Karpas-422 (cell line): ENCODE data around the gene CHID1. TPM values are rescaled to one million over a fixed set of nuclear protein-coding genes. Genes with fewer than 3 reads are reported as not detected.

Experiments used
- DNase-seq: peaks from one replicate; pipeline ENCODE4 v3.0.0-alpha.2; 2015
- H2AFZ ChIP-seq: fragments of 200-600 bp; sonication (generic); 2 replicates; pipeline ENCODE4 v1.6.1; 2014; ENCODE audit warnings: antibody characterized with exemption, low read length, mixed read lengths
- H3K27ac ChIP-seq: fragments of 200-600 bp; sonication (generic); 2 replicates; pipeline ENCODE4 v1.5.1; 2014; ENCODE audit warnings: mild to moderate bottlenecking, low read length, moderate library complexity
- H3K27me3 ChIP-seq: fragments of 200-600 bp; sonication (generic); 2 replicates; pipeline ENCODE4 v1.6.1; 2014; ENCODE audit warnings: low read length, mixed read lengths
- H3K36me3 ChIP-seq: fragments of 200-600 bp; sonication (generic); 2 replicates; pipeline ENCODE4 v1.6.1; 2014; ENCODE audit warnings: low read length, mixed read lengths; ENCODE audit not compliant: insufficient read depth
- H3K4me1 ChIP-seq: fragments of 200-600 bp; sonication (generic); 2 replicates; pipeline ENCODE4 v1.6.1; 2014; ENCODE audit warnings: mild to moderate bottlenecking, low read length, mixed read lengths
- H3K4me2 ChIP-seq: fragments of 200-600 bp; sonication (generic); 2 replicates; pipeline ENCODE4 v1.6.1; 2014; ENCODE audit warnings: low read length, low read depth, mild to moderate bottlenecking; ENCODE audit not compliant: poor library complexity, severe bottlenecking
- H3K4me3 ChIP-seq: fragments of 200-600 bp; sonication (generic); 2 replicates; pipeline ENCODE4 v1.5.1; 2014; ENCODE audit warnings: mild to moderate bottlenecking, antibody characterized with exemption, low read length, mixed read lengths
- H3K79me2 ChIP-seq: fragments of 200-600 bp; sonication (generic); 2 replicates; pipeline ENCODE4 v1.6.1; 2014; ENCODE audit warnings: mild to moderate bottlenecking, low read length, mixed read lengths
- H3K9ac ChIP-seq: fragments of 200-600 bp; sonication (generic); 2 replicates; pipeline ENCODE4 v1.6.0; 2014; ENCODE audit warnings: low read length
- H3K9me2 ChIP-seq: fragments of 200-600 bp; sonication (generic), shearing (Covaris generic); replicated peaks from 2 replicates; pipeline ENCODE4 v1.6.0; 2014; ENCODE audit warnings: mild to moderate bottlenecking, low read length, moderate library complexity; ENCODE audit not compliant: insufficient read depth
- H3K9me3 ChIP-seq: fragments of 300-700, 200-600 bp; sonication (generic); 2 replicates; pipeline ENCODE4 v1.6.1; 2014; ENCODE audit warnings: low read length, mixed read lengths
- H4K20me1 ChIP-seq: fragments of 200-600 bp; sonication (generic); 2 replicates; pipeline ENCODE4 v1.6.1; 2014; ENCODE audit warnings: mild to moderate bottlenecking, antibody characterized with exemption, low read length, low read depth; ENCODE audit not compliant: insufficient read depth
- total RNA-seq: library from RNA; depleted of rRNA; stranded (reverse); fragments of >200 nt; shearing (Covaris generic); gene quantifications from 2 replicates; pipeline ENCODE4 v1.2.3, GENCODE V29; 2014; ENCODE audit warnings: low replicate concordance

The CHID1 gene
- total RNA-seq, 1 experiment from 2014 or later = 32.8 TPM

DNA sequence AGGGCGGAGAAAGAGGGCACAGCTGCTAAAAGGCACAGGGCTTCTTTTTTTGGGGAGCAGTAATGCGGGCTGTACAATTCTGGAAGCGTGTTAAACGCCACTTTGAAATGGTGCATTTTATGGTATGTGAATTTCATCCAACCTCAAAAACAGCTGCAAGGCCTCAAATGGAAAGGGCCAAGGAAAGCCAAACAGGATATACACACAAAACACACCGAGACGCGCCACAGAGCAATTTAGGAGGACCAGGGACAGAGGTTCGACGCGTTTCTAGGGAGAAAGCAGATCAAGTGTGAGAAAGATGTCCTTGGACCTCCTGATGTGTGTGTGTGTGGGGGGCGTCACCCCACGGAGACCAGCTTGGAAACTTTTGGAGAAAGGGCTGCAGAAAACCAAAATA is 36.9 kb downstream of the CHID1 start:
- H3K27me3 ChIP-seq = no peaks in the 10 kb centered on the region
- H3K27ac ChIP-seq = no peak overlapping the region
- peaks cover 5% of the 10 kb centered on the region; the same call in 1 of the 2 replicates for H4K20me1 ChIP-seq
- H3K4me2 ChIP-seq = no peak overlapping the region
- DNase-seq = no peak
- no peak overlapping the region for H2AFZ ChIP-seq
- no peaks in the 10 kb centered on the region for H3K9me3 ChIP-seq
- no peaks in the 10 kb centered on the region for H3K4me1 ChIP-seq
- no peaks in the 10 kb centered on the region for H3K79me2 ChIP-seq
- H3K36me3 ChIP-seq = no peaks in the 10 kb centered on the region
- no peak overlapping the region for H3K9ac ChIP-seq
- no peaks in the 10 kb centered on the region for H3K9me2 ChIP-seq
- H3K4me3 ChIP-seq = no peak overlapping the region

DNA sequence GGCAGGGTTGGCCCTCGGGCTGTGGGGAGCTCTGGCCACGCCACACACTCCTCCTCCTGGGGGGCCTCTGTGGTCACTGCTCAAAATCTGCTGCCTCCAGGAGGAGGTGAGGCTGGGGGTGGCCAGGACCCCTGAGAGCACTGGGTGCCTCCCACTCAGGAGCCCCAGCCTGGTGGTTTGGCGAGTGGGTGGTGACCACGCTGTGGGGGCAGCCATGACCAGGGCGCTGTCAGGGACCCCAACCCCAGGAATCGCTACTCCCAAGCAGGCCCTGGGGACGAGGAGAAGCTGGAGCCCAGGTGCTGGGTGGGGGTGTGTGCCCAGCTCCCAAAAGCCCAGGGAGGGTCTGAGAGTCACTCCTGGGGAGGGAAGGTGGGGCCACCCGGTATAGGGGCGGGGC is 37.8 kb downstream of the CHID1 start:
- no peaks in the 10 kb centered on the region for H3K36me3 ChIP-seq
- no peaks in the 10 kb centered on the region for H3K27me3 ChIP-seq
- H2AFZ ChIP-seq = no peak overlapping the region
- peaks cover 5% of the 10 kb centered on the region; the same call in 1 of the 2 replicates for H4K20me1 ChIP-seq
- no peak overlapping the region for H3K9ac ChIP-seq
- H3K9me2 ChIP-seq = no peaks in the 10 kb centered on the region
- H3K4me1 ChIP-seq = no peaks in the 10 kb centered on the region
- H3K4me2 ChIP-seq = no peak overlapping the region
- H3K4me3 ChIP-seq = no peak overlapping the region
- no peaks in the 10 kb centered on the region for H3K79me2 ChIP-seq
- no peak for DNase-seq
- no peaks in the 10 kb centered on the region for H3K9me3 ChIP-seq
- no peak overlapping the region for H3K27ac ChIP-seq

DNA sequence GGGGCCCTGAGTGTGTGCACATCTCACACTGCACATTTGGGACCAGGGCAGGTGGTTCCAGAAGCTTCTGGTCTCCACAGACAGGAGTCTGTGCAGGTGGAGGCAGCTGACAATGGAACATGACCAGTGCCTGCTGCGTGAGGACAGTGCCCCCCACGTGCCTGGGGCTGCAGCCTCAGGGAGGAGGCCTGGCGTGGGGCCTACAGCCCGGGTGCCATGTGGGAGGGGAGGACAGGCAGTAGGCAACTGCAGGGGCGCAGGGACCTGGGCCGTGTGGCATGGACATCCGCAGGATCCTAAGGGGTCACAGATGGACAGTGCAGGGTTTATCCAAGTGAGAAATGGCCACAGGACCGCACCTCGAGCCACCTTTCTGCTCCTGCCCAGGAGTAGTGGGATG is 39.1 kb downstream of the CHID1 start:
- no peaks in the 10 kb centered on the region for H3K27me3 ChIP-seq
- H3K4me2 ChIP-seq = no peak overlapping the region
- H3K9me3 ChIP-seq = no peaks in the 10 kb centered on the region
- H2AFZ ChIP-seq = no peak overlapping the region
- H4K20me1 ChIP-seq = no peaks in the 10 kb centered on the region
- no peak overlapping the region for H3K9ac ChIP-seq
- no peaks in the 10 kb centered on the region for H3K4me1 ChIP-seq
- H3K27ac ChIP-seq = no peak overlapping the region
- no peaks in the 10 kb centered on the region for H3K36me3 ChIP-seq
- H3K4me3 ChIP-seq = no peak overlapping the region
- H3K79me2 ChIP-seq = no peaks in the 10 kb centered on the region
- no peak for DNase-seq
- no peaks in the 10 kb centered on the region for H3K9me2 ChIP-seq

DNA sequence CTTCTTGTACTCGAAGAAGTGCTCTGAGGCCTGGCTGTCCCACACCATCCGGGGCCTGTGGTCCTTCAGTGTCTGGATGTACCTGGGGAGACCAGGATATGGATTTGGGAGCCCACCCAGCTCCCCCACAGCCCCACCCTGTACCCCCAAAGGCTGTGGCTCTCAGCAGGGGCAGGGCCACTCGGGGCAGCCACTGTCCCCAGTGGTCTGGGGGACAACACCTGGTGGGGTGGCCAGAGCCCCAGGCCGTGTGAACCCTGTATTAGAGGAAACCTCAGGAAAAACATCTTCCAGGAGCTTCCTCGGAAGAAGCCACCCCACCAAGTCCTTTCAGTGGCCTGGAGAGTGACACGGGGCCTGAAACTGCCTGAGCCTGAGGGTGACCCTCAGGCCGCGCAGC is 40.2 kb downstream of the CHID1 start:
- Histone ChIP-seq H3K9ac (no peak overlapping the region), H2AFZ (no peak overlapping the region), H3K4me2 (no peak overlapping the region), H3K4me3 (no peak overlapping the region), H3K4me1 (no peaks in the 10 kb centered on the region), H3K27me3 (no peaks in the 10 kb centered on the region), H3K9me3 (no peaks in the 10 kb centered on the region), H3K9me2 (no peaks in the 10 kb centered on the region), H4K20me1 (no peaks in the 10 kb centered on the region), H3K79me2 (no peaks in the 10 kb centered on the region), H3K36me3 (no peaks in the 10 kb centered on the region), H3K27ac (no peak overlapping the region)
- no peak for DNase-seq

DNA sequence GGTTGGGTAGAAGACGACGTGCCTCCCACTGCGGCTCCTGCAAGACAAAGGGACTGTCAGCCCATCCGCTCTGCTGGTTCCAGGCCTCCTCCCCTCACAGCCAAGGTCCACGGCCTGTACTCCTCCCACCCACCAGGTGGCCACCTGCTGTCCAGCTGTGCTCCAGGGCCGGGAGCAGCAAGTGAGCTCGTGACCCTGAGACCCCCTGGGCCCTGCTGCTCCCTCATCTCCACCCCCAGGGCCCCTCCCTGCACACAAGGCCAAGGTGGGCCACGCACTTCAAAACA is 40.5 kb downstream of the CHID1 start:
- H2AFZ ChIP-seq = no peak overlapping the region

DNA sequence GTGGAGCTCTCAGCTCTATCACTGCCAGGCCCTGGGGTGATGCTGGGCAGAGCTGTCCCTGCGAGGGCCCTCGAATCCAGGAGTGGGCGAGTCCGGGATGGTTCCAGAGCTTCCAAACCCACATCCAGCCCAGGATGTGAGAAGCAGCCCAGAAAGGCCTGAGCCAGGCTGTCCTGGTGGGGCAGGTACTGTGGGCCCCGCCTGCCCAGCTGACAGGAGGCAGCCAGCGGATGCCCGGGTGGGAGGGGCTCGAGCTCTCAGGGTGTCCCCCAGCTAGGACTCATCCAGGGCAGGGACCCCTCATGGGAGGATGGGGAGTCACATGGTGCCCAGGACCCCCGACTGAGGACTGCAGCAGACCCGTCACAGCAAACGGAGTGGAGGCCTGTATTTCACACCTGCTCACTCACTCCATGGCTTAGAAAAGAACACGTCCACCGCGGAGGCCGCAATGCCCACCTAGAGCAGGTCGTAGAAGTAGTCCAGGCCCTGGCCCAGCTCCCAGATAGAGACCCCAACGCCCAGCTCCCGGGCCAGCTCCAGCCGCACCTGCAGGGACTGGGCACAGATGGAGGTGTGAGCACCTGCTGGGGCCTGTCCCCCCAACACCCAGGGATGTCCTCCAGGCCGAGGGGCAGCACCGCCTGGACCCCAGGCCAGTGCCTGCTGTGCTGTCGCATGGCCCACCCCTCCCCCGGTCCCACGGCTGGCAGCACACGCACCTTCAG is 41.0 kb downstream of the CHID1 start:
- Histone ChIP-seq H2AFZ (no peak overlapping the region), H3K4me2 (no peak overlapping the region), H3K27ac (no peak overlapping the region), H3K27me3 (no peaks in the 10 kb centered on the region), H3K4me3 (no peak overlapping the region), H4K20me1 (no peaks in the 10 kb centered on the region), H3K36me3 (no peaks in the 10 kb centered on the region), H3K9me2 (no peaks in the 10 kb centered on the region), H3K9me3 (no peaks in the 10 kb centered on the region), H3K4me1 (no peaks in the 10 kb centered on the region), H3K79me2 (no peaks in the 10 kb centered on the region), H3K9ac (no peak overlapping the region)
- no peak for DNase-seq

More for the DNA sequence above, 40.5 kb downstream of the CHID1 start:
- Histone ChIP-seq H3K9me3 (no peaks in the 10 kb centered on the region), H3K9me2 (no peaks in the 10 kb centered on the region), H3K79me2 (no peaks in the 10 kb centered on the region), H3K4me3 (no peak overlapping the region), H3K4me1 (no peaks in the 10 kb centered on the region), H3K9ac (no peak overlapping the region), H4K20me1 (no peaks in the 10 kb centered on the region), H3K4me2 (no peak overlapping the region), H3K36me3 (no peaks in the 10 kb centered on the region), H3K27me3 (no peaks in the 10 kb centered on the region), H3K27ac (no peak overlapping the region)
- no peak for DNase-seq

DNA sequence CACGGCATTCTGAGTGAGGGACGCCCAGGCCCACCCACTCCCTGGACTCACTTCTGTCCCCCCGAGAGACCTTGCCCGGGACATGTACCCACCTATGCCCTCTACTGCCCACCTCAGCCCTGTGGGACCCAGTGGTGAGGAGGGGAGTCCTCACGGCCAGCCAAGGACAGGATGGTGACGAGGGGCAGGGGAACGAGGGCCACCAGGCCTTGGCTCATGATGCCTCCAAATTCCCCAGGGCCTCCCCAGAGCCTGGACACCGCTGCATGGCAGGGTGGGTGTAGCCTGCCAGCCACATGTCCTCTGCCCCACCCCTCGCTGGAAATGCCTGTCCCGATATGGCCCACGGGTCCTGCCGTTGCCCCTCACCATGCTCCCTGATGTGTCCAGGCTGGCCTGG is 41.8 kb downstream of the CHID1 start:
- Histone ChIP-seq H3K79me2 (no peaks in the 10 kb centered on the region), H3K4me1 (no peaks in the 10 kb centered on the region), H3K9me2 (no peaks in the 10 kb centered on the region), H3K4me3 (no peak overlapping the region), H3K36me3 (no peaks in the 10 kb centered on the region), H3K9me3 (no peaks in the 10 kb centered on the region), H3K27me3 (no peaks in the 10 kb centered on the region), H3K9ac (no peak overlapping the region), H3K4me2 (no peak overlapping the region), H3K27ac (no peak overlapping the region), H4K20me1 (0 out of 2 replicates have a peak, but pooled peaks cover 2% of the 10 kb centered on the region), H2AFZ (no peak overlapping the region)
- no peak for DNase-seq

DNA sequence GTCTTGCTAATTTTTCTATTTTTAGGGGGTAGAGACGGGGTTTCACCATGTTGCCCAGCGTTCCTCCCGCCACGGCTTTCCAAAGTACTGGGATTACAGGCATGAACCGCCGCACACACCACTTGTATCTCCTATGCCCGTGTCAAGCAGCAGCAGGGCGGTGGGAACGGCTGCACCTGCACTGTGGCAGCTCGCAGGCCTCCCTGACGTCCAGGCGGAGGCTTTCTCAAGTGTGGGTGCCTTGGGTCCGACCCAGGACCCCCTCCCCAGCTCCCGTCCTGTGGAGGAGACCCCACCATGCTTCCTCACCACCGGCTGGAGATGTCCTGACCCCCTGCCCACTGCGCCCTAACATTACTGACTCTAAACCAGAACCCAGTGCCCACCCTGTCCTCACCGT is 42.2 kb downstream of the CHID1 start:
- Histone ChIP-seq H3K79me2 (no peaks in the 10 kb centered on the region), H3K27me3 (no peaks in the 10 kb centered on the region), H3K9me2 (no peaks in the 10 kb centered on the region), H3K27ac (no peak overlapping the region), H3K4me2 (no peak overlapping the region), H2AFZ (no peak overlapping the region), H4K20me1 (0 out of 2 replicates have a peak, but pooled peaks cover 6% of the 10 kb centered on the region), H3K9me3 (no peaks in the 10 kb centered on the region), H3K36me3 (no peaks in the 10 kb centered on the region), H3K4me1 (no peaks in the 10 kb centered on the region), H3K9ac (no peak overlapping the region), H3K4me3 (no peak overlapping the region)
- no peak for DNase-seq
